Hematopoietic multipotent progenitor cell treated with erythropoietin and hydrocortisone succinate and interleukin-3 and kit ligand, for 8 days (in vitro differentiated cells): ENCODE results near the gene CAMK2B.
"Not testable (repeated sequence)": the region's sequence is repeated elsewhere in the genome, so short reads cannot be mapped to it uniquely, and the experiment has no call there.

ENCODE experiments used
- DNase-seq: peaks from one replicate; pipeline ENCODE4 v3.0.0-alpha.2; 2015

The CAMK2B gene

GRCh38 chr7:44212581-44213184, 112.7 kb downstream of the CAMK2B start:
- no peak for DNase-seq

GRCh38 chr7:44212018-44212417, 113.4 kb downstream of the CAMK2B start:
- DNase-seq, result no peak

GRCh38 chr7:44211126-44211675, 114.2 kb downstream of the CAMK2B start:
- no peak for DNase-seq

- no peak for DNase-seq
Measured at GRCh38 chr7:44210107-44210506, 115.3 kb downstream of the CAMK2B start.

- DNase-seq, result no peak
Measured at GRCh38 chr7:44208085-44208484, 117.3 kb downstream of the CAMK2B start.

- DNase-seq, result no peak
Measured at GRCh38 chr7:44206008-44206407, 119.4 kb downstream of the CAMK2B start.

- DNase-seq, result no peak
Measured at GRCh38 chr7:44201813-44202212, 123.6 kb downstream of the CAMK2B start.

- DNase-seq, result peak; percentile 98
Measured at GRCh38 chr7:44200699-44201461, 124.5 kb downstream of the CAMK2B start, which contains the start of gene YKT6. Gene YKT6 (plus strand): TSS chr7:44200978. CDS start chr7:44201136, 158 bp downstream.

- DNase-seq, result not testable (repeated sequence)
Measured at GRCh38 chr7:44200163-44200562, 125.2 kb downstream of the CAMK2B start.

- DNase-seq, result no peak
Measured at GRCh38 chr7:44197474-44197873, 127.9 kb downstream of the CAMK2B start.

- DNase-seq, result peak; percentile 68
Measured at GRCh38 chr7:44196450-44196872, 128.9 kb downstream of the CAMK2B start.

- no peak for DNase-seq
Measured at GRCh38 chr7:44195889-44196288, 129.5 kb downstream of the CAMK2B start.

- no peak for DNase-seq
Measured at GRCh38 chr7:44194562-44195145, 130.7 kb downstream of the CAMK2B start.

GRCh38 chr7:44194069-44194468, 131.3 kb downstream of the CAMK2B start:
- peak; percentile 64 for DNase-seq

- DNase-seq, result peak; percentile 14
Measured at GRCh38 chr7:44193011-44193802, 132.2 kb downstream of the CAMK2B start.

- no peak for DNase-seq
Measured at GRCh38 chr7:44191171-44191570, 134.2 kb downstream of the CAMK2B start.

GRCh38 chr7:44189993-44190872, 135.2 kb downstream of the CAMK2B start:
- no peak for DNase-seq

- no peak for DNase-seq
Measured at GRCh38 chr7:44189286-44189992, 136.0 kb downstream of the CAMK2B start, which contains the start of gene GCK. Gene GCK (minus strand): TSS chr7:44189439. CDS start chr7:44188953, 486 bp downstream.

- no peak for DNase-seq
Measured at GRCh38 chr7:44188480-44189225, 136.7 kb downstream of the CAMK2B start.
